Gastroesophageal sphincter (tissue), 4 donors: Measurements from ENCODE around the gene SLC25A45. TPM values are rescaled to one million over a fixed set of nuclear protein-coding genes. Genes with fewer than 3 reads are reported as not detected.

Experiments used
- ATAC-seq: fragments of 150-250 bp; one replicate; pipeline ENCODE4 v1.9.1; 2016; ENCODE audit warnings: mild to moderate bottlenecking, moderate library complexity
- H3K27ac ChIP-seq, 4 donors: fragments of 200-600 bp; sonication (generic) in 3 of 4; 1 replicate in 3 of 4; 2 replicates in 1 of 4; pipeline ENCODE4 v1.5.1; 2016 to 2019
- H3K27me3 ChIP-seq: fragments of 200-600 bp; sonication (generic); one replicate; pipeline ENCODE4 v1.5.1; 2019
- H3K36me3 ChIP-seq, 2 donors: fragments of 200-600 bp; sonication (generic); one replicate each; pipeline ENCODE4 v1.5.1; 2019; ENCODE audit warnings: control low read depth in 1 of 2
- H3K4me1 ChIP-seq, 3 donors: fragments of 200-600 bp; sonication (generic); 1 replicate in 2 of 3; 2 replicates in 1 of 3; pipeline ENCODE4 v1.5.1; 2016 to 2019; ENCODE audit warnings: control low read depth in 2 of 3
- H3K4me3 ChIP-seq, 2 donors: fragments of 200-600 bp; sonication (generic); one replicate each; pipeline ENCODE4 v1.5.1; 2019; ENCODE audit warnings: mild to moderate bottlenecking in 1 of 2, moderate library complexity in 1 of 2
- H3K9me3 ChIP-seq, 3 donors: fragments of 200-600 bp; sonication (generic); one replicate each; pipeline ENCODE4 v1.5.1; 2017 to 2019; ENCODE audit warnings: control low read depth in 2 of 3
- EP300 ChIP-seq: sonication (generic); formaldehyde crosslinking; IDR thresholded peaks from one replicate; pipeline ENCODE4 v1.6.1; 2017; ENCODE audit warnings: antibody characterized with exemption, mild to moderate bottlenecking
- POLR2A ChIP-seq, 2 donors: fragments of 450-650 bp; IDR thresholded peaks; one replicate each; pipeline ENCODE4 v1.6.1; 2017; ENCODE audit warnings: antibody characterized with exemption in 2 of 2, mild to moderate bottlenecking in 2 of 2, moderate library complexity in 1 of 2
- POLR2AphosphoS5 ChIP-seq: sonication (generic); formaldehyde crosslinking; IDR thresholded peaks from one replicate; pipeline ENCODE4 v1.6.1; 2017; ENCODE audit warnings: antibody characterized with exemption
- WGBS, 2 donors: methylation state at CpG; one replicate each; pipeline ENCODE4 v1.1.5; 2018; ENCODE audit warnings: low coverage in 1 of 2; 5-methylcytosine and 5-hydroxymethylcytosine counted together
- total RNA-seq, 4 donors: library from RNA; depleted of rRNA; stranded (reverse); fragments of >200 nt; gene quantifications; one replicate each; pipeline ENCODE4 v1.1.0, GENCODE V29; 2016
- TF ChIP-seq, protein P1 (sequence below), 4 experiments: fragments of 200-600 bp in 2 of 4; fragments of 450-650 bp in 2 of 4; sonication (generic) in 1 of 4; IDR thresholded peaks; one replicate each; pipeline ENCODE4 v1.5.1; 2017 to 2019; ENCODE audit warnings: antibody characterized with exemption in 4 of 4, mild to moderate bottlenecking in 2 of 4, moderate library complexity in 2 of 4

Gene SLC25A45
- total RNA-seq, 4 donors from 2014 or later: 3.7 to 11.5 (median 7.5) TPM

- WGBS, 2 donors: 0% methylated on average over 6 to 13 of the region's 40 CpGs
- H3K4me1 ChIP-seq: peaks cover 2 to 47% (median 14%) of the 10 kb centered on the region in 3 donors
- TF ChIP-seq EP300 (no peak), POLR2A (IDR thresholded peaks at IDR 0.05) (peak; percentile 100), POLR2AphosphoS5 (peak; percentile 100)
- TF ChIP-seq, protein P1, sequence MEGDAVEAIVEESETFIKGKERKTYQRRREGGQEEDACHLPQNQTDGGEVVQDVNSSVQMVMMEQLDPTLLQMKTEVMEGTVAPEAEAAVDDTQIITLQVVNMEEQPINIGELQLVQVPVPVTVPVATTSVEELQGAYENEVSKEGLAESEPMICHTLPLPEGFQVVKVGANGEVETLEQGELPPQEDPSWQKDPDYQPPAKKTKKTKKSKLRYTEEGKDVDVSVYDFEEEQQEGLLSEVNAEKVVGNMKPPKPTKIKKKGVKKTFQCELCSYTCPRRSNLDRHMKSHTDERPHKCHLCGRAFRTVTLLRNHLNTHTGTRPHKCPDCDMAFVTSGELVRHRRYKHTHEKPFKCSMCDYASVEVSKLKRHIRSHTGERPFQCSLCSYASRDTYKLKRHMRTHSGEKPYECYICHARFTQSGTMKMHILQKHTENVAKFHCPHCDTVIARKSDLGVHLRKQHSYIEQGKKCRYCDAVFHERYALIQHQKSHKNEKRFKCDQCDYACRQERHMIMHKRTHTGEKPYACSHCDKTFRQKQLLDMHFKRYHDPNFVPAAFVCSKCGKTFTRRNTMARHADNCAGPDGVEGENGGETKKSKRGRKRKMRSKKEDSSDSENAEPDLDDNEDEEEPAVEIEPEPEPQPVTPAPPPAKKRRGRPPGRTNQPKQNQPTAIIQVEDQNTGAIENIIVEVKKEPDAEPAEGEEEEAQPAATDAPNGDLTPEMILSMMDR (IDR thresholded peaks at IDR 0.05): peak in 1 of 4 experiments; percentile 3
These were observed 40.4 kb upstream of the SLC25A45 start, which contains the start of gene NEAT1 for GRCh38 chr11:65422633-65423515. NEAT1 (plus strand) TSS chr11:65422798.

DNA sequence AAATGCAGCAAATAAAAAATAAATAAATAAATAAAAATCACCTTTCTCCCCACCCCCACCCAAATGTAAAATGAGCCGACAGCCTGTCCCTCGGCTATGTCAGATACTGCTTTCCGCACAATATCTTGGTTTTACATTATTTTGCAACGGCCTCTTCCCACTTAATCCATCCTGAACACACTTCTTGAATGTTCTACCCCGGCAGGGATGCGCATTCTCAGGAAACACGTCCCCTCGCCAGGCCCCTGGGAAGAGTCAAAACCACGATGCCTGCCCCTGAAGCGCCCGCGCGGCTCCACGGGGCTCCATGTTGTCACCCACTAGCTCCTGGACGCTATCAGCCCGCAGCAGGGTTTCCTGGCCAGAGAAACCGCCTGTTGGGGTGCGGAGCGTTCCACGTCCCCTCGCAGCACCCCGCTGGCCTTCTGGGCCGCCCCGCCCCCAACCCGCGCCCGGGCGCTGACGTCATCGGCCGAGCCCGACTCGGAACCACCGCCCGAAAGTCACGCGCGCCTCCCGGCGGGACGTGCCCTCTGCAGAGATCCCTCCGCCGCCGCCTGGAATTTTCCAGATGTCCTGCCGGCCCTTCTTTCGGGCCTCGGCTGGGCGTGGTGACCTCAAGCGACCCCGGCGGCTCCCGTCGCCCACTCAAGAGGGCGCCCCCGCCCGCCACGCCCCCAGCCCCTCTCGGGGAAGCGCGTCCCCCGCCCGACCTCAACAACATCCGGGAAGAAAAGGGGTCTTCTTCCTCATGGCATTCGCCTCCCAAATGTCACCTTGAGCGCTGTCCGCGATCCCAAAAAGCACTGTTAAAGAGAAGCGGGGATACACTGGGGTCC is 39.6 kb upstream of the SLC25A45 start:
- 1 to 3% methylated on average over 4 to 11 of the region's 68 CpGs for WGBS, 2 donors
- H3K27me3 ChIP-seq: no peaks in the 10 kb centered on the region
- ATAC-seq: peak; percentile 29
- H3K9me3 ChIP-seq: no peaks in the 10 kb centered on the region
- peak overlapping the region; percentile 57 to 81 for H3K4me3 ChIP-seq
- peaks cover 0 to 19% of the 10 kb centered on the region in 2 donors for H3K36me3 ChIP-seq
- TF ChIP-seq EP300 (peak; percentile 95), POLR2A (IDR thresholded peaks at IDR 0.05) (peak; percentile 76 to 83), POLR2AphosphoS5 (peak; percentile 99)
- TF ChIP-seq, protein P1 (IDR thresholded peaks at IDR 0.05): peak in 1 of 4 experiments; percentile 4
- peaks cover 5 to 47% (median 23%) of the 10 kb centered on the region in 3 donors for H3K4me1 ChIP-seq
- peak overlapping the region; percentile 97 to 100 (median 98) for H3K27ac ChIP-seq

More at GRCh38 chr11:65422633-65423515, 40.4 kb upstream of the SLC25A45 start, which contains the start of gene NEAT1:
- Histone ChIP-seq H3K36me3 (peaks cover 0 to 28% of the 10 kb centered on the region in 2 donors), H3K9me3 (no peaks in the 10 kb centered on the region), H3K27me3 (no peaks in the 10 kb centered on the region), H3K27ac (peak within 1 kb of the TSS; percentile 97 to 100 (median 98)), H3K4me3 (peak within 1 kb of the TSS; percentile 57 to 81)
- peak; percentile 31 for ATAC-seq

DNA sequence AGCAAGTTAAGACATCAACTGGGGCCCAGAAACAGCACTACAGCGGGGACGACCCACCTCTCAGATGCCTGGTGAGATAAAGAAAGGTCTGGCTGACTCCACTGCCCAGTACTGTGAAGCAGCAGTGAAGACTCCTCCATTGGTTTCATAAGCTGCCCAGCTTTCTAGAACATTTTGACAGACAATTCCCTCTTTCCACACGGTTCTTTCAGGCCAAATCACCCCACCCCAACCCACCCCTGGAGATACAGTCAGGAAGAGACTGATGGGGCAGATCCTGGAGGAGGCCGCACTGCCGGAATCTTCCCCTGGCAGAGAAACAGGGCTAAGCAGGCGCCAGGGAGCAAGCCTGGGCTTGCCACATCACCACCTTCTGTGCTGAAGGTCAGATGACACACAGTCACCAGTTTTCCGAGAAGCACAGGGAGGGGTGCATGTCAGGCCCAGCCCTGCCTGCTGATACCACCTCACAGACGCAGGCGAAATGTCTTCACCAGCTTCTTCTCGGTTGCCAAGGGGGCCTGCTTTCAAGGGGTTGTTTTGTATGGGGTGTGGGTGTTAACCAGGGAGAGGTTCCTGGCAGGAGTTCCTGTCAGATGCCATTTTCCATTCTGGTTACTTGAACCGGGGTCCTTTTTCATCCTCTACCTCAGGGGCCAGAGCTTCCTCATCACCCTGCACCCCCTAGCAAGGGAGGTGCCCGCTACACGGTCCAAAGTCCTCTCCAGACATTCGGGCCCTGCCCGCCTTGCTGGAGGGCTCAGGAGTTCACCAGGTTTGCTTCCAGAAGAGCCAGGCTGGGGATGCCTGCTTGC is 38.7 kb upstream of the SLC25A45 start:
- H3K27me3 ChIP-seq: no peaks in the 10 kb centered on the region
- peaks cover 6 to 49% (median 30%) of the 10 kb centered on the region in 3 donors for H3K4me1 ChIP-seq
- peaks cover 0 to 11% of the 10 kb centered on the region in 2 donors for H3K36me3 ChIP-seq

GRCh38 chr11:65420506-65420905 is 38.1 kb upstream of the SLC25A45 start:
- H3K4me1 ChIP-seq: peaks cover 6 to 56% (median 37%) of the 10 kb centered on the region in 3 donors
- WGBS, 2 donors: 60% methylated on average over 1 of the region's 2 CpGs; no CpG with 5 or more reads in 1 of the 2 donors
- peaks cover 0 to 4% of the 10 kb centered on the region in 2 donors for H3K36me3 ChIP-seq
- H3K27me3 ChIP-seq: no peaks in the 10 kb centered on the region
- no peaks in the 10 kb centered on the region for H3K9me3 ChIP-seq
- no peak for ATAC-seq
- peak overlapping the region; percentile 97 to 100 (median 98) for H3K27ac ChIP-seq
- TF ChIP-seq EP300: no peak
- TF ChIP-seq POLR2AphosphoS5: no peak
- TF ChIP-seq POLR2A (IDR thresholded peaks at IDR 0.05): no peak
- TF ChIP-seq, protein P1 (IDR thresholded peaks at IDR 0.05): no peak
- H3K4me3 ChIP-seq: peak overlapping the region in 1 of 2 donors; percentile 81

More for the DNA sequence above, 38.7 kb upstream of the SLC25A45 start:
- Histone ChIP-seq H3K27ac (peak overlapping the region; percentile 97 to 100 (median 98)), H3K4me3 (peak overlapping the region; percentile 57 to 81), H3K9me3 (no peaks in the 10 kb centered on the region)
- peak; percentile 100 for TF ChIP-seq POLR2AphosphoS5
- TF ChIP-seq, protein P1 (IDR thresholded peaks at IDR 0.05): no peak
- TF ChIP-seq POLR2A (IDR thresholded peaks at IDR 0.05): peak; percentile 77 to 78
- TF ChIP-seq EP300: peak; percentile 89
- WGBS, 2 donors: 18 to 20% methylated on average over 2 to 7 of the region's 15 CpGs
- peak; percentile 64 for ATAC-seq
